Stimulated activated CD8-positive, alpha-beta memory T cell treated with anti-CD3 and anti-CD28 coated beads, Interleukin-7, amount 100 ng/mL, for 24 hours (primary cell): Measurements from ENCODE around the gene FOXP4.

Experiments
- DNase-seq: peaks from one replicate; pipeline ENCODE4 v3.0.0-alpha.2; 2020; ENCODE audit warnings: low read depth

FOXP4 gene

GRCh38 chr6:41563060-41563776 is 17.0 kb downstream of the FOXP4 start:
- DNase-seq, result no peak

- DNase-seq, result no peak
These were observed 18.4 kb downstream of the FOXP4 start for GRCh38 chr6:41564448-41565142.

DNA sequence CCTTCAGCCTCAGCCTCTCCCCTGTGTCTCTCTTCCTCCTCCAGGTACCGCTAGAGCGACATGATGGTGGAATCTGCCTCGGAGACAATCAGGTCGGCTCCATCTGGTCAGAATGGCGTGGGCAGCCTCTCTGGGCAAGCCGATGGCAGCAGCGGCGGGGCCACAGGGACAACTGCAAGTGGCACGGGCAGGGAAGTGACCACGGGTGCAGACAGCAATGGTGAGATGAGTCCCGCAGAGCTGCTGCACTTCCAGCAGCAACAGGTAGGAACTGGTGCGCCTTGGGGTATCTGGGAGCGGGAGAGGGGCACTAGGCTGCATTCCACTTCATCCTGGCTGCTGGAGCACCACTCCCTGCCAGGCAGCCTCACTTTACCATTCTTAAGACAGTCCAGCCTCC is 19.5 kb downstream of the FOXP4 start:
- no peak for DNase-seq

DNA sequence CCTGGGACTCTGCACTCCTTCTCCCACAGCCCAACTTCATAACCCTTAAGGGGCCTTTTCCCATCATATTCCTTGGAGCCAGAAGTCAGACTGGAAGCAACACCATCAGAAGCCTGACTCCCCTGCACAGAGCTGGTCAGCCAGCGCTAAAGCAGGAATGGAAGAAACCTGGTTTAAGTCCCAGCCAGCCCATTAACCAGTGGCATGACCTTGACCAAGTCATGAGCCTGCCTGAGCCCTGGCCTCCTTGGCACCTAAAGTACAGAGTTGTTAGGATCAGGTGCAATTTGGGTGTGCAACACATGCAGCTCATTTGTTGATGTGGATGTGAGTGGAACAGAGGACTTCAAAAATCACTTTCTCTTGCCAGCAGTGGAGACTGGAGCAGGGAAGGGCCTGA is 20.8 kb downstream of the FOXP4 start:
- DNase-seq, result no peak

- DNase-seq, result no peak
These were observed 21.5 kb downstream of the FOXP4 start for GRCh38 chr6:41567684-41568083.

- no peak for DNase-seq
These were observed 22.0 kb downstream of the FOXP4 start for GRCh38 chr6:41568202-41568584.

DNA sequence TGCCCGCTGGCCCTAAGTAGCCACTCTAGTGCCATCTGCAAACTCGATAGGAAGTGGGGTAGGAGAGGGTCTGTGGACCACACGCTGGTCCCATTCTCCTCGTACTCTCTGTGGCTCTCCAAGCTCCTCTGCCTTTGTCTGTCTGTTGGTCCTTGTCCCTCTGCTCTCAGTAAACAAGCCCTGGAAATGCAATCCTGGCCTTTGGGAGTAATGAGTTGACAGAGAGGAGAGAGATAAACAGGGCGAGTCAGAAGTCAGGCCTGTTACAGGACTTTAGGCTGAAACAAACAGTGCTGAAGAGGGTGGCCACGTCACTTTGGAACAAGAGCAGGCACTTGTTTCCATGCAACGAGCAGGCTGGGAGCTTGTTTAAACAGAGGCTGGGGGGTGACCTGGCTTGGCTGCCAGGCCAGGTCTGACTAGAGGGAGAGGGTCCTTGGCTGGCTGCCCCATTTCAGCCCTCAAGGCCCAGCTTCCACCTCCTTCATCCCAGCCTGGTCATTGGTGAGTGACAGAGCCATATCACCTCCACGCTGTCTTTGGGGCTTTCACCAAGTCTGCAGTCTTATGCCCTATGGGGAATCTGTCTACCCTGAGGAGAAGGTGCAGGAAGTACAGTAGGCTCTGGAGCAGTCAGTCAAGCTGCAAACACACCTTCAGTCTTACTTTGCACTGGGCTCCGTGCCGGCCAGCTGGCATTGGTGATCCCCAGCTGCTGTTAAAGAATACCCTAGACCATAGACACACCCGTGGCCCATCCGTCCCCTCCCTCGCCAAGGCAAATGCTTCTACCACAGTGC is 22.6 kb downstream of the FOXP4 start:
- no peak for DNase-seq

GRCh38 chr6:41570259-41570615 is 24.1 kb downstream of the FOXP4 start:
- no peak for DNase-seq

DNA sequence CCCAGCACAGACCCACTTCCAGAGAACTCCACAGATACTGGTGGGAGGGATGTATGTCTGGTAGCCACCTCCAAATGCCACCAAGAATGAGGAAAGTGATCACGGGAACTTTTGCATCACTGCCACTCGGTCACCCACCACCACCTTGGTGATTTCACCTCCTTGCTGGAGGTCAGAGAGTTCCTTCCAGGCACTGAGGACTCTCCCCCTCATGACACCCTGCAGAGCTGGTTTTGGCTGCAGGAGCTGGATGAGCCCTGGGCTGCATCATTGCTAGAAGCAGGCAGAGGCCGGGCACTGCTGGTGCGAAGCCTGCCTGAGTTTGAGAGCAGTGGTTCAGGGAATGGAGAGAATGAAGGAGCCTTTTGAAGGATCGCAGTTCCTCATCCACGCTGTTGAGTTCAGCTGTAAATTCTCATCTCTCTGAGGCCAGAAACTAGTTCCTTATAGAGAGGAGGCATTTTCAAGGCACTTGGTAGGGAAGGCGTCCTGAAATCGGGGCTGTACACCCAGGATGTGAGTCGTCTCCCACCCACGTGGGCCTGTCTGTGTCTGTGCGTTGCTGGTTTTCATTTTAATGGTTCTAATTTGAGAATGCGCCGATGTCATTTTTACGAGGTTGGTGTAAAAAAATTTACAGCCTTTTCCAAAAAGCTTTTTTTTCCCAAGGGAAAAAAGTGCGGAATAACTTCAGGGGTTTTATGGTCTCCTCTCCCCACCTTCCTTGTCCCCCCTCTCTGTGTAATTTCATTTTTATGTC is 25.0 kb downstream of the FOXP4 start:
- no peak for DNase-seq

DNA sequence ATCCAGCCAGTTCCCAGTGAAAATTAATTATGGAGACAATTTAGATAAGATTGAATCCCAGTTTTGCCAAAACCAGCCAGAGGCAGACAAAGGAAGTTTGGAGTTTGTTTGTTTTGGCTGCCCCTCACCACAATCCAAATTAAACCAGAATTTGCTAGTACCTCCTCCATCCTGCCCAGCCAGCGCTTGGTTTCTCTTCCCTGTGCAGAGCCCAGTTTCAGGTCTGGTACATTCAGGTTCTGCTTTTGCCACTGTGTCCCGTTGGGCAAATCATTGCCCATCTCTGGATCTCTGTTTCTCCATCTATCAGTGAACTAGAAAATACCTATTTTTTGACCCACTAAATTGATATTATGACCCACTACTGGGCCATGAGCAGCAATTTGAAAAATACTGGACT is 26.4 kb downstream of the FOXP4 start:
- DNase-seq, result no peak

- no peak for DNase-seq
These were observed 27.1 kb downstream of the FOXP4 start for GRCh38 chr6:41573276-41573675.

DNA sequence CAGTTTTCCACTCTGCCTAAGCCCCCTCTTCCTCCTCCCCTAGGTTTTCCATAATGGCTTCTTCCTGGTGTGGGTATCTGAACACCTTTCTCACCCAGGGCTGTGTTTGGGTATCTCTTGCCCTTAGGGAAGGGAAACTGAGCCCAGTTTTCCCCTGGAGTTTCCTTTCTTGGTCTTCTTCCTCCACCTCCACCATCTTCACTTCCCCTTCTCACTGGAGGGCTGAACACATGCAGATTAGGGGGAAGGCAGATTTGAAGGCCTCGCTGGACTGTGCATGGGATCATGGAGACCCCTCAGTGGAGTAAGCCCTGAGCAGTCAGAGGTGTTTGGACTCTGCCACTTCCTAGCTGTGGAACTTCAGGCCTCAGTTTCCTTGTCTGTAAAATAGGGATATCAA is 27.8 kb downstream of the FOXP4 start:
- no peak for DNase-seq

DNA sequence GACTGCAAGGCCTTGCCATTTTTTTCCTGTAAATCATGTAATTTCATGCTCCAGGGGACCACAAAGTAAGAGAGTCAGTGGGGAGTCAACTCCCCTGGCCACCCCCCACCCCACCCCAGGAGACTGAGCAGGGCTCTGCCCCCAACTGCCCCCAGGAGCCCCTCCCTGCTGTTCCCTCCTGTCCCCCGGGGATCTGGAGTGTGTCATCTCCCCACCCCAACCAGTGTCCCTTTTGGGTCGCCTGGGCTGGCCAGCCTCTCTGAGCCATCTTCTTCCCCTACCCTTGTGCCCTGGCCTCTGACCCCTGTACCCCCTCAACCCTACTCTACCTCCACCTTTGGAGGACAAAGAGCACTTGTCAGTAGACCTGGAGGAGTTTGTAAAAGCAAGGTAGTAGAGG is 29.4 kb downstream of the FOXP4 start:
- DNase-seq, result no peak

- no peak for DNase-seq
These were observed 30.5 kb downstream of the FOXP4 start for GRCh38 chr6:41576667-41577066.

DNA sequence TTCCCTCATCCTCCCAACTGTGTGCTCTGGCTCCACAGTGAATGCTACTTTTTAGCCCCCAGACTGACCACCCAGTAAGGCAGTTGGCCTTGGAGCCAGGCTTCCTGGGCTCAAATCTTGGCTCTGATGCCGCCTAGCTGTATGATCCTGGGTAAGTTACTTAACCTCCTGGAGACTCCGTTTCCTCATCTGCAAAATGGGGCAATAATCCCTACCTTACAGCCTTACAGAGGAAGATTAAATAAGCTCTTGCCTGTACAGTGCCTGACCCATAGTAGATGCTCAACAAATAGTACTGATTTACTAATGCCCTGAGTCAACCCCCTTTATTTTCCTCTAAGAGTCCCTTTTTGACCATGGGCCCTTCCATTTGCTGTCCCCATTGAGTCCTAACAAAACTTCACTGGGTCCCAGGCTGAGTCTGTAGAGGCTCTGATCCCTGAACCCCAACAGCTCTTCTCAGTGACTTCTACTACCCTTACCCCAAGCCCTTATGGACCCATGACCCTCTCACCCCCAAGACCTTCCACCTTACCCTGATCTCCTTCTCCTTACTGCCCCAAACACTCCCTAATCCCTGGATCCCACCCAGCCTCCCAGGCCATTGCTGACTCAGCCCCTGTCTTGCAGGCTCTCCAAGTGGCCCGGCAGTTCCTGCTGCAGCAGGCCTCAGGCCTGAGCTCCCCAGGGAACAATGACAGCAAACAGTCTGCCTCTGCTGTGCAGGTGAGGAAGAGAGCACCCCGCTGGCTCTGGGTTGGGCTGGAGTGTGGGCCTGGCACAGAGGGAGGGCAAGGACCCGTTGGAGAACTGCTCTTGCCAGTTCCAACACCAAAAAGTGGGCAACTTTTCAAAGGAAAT is 31.4 kb downstream of the FOXP4 start:
- DNase-seq, result no peak

DNA sequence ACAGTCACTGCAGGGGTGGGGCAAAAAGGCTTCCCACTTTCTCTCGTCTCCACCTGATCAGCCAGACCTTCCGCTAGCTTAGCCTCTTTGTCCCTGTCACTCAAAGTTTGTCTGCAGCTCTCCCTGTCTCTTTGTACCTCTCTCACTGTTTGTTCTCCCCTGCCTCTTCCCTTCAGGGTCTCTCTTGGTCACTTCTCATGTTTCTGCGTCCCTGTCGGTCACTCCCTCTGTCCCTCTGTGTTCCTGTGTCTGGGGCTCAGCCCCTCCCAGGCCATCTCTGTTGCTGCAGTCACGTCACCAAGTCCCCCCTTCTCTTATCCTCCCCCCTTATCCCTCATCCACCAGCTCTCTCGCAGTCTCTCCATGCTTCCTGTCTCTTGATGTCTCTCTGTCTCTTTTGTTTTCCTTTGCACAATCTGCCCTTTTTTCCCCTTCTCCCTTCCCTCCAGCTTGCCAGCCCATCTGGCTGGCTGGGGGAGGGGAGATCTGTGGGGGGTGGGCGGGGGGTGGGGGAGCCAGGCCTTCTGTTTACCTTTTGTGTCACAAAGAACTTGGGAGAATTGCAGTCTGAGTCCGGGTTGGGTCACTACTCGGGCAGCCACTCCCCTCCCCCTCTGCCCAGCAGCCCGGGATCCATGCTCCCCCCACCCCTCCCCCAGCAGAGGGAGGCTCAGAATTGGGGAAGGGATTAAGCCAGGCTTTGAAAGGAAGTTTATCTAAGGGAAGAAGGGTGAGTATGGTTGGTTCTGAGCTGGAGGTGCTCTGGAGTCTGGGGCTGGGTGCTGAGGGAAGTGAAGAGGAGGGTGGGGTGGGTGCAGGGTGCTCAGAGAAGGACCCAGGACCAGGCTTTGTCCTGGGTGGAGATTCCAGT is 32.3 kb downstream of the FOXP4 start:
- no peak for DNase-seq

- no peak for DNase-seq
These were observed 33.0 kb downstream of the FOXP4 start for GRCh38 chr6:41579088-41579610.

- DNase-seq, result no peak
These were observed 34.5 kb downstream of the FOXP4 start for GRCh38 chr6:41580690-41581089.

DNA sequence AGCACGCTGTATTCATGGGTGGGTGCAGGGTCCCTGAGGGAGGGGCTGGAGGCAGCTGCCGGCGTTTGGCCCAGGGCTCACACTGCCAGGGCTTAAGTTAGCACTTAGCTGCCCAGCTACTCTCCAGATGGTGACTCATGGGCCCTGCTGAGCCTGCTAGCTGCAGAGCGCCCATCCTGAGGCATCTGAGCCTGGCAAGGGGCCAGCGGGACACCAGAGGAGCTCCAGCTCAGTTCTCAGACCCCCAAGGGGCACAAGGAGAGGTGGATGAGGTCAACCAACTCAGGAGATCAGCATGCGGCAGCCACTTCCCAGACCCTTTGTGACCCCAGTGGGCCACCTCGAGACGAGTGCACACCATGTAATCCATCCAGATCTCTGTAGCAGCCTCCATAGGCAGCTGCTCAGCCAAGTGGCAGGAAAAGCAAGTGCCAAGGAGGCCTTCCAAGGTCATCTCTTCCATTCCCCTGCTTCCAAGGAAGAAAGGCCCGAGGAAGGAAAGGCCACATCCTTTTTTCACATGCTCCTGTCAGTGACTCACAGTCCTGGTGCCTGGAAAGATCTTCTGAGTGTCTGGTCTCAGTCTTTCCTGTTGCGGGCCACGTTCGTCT is 35.3 kb downstream of the FOXP4 start:
- DNase-seq, result no peak

DNA sequence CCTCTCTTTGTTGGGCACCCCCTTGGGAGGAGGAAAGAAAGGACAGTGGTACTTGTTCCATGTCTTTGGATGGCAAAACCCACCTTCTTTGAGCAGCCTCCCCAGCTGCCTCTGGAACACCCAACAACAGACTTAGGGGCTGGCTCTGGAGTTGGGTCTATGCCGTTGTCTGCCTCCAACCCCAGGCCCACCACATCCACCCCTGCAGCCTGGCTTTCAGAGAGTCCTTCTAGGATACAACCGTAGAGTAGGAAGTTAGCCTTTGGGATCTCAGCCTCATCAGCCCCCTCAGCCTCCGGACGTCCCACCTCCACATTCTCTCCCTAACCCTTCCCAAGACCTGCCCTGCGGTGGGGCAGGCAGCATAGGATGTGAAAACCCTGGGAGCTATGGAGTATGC is 36.4 kb downstream of the FOXP4 start:
- DNase-seq, result no peak
